ENCODE measurements around the gene HFE.
"Not testable (repeated sequence)": the region's sequence is repeated elsewhere in the genome, so short reads cannot be mapped to it uniquely, and the experiment has no call there.

HFE gene

DNA sequence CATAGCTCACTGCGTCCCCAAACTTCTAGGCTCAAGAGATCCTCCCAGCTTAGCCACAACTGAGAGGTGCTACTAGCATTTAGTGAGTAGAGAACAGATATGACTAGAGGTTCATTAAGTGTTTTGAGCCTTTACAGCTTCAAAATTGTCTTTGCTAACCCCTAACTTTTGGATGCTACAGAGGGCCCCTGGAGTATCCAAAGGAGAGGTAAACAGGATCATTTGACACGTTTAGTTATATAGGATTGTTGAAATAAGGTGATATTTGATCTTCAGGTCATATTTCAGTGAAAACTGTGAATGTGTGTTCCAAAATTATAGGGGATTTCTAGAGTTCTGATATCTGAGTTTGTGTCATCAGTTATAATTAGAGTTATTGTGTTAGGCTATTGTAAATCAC, 19.2 kb upstream of the HFE start:
- no peak for DNase-seq (ENCODE audit: extremely low read depth, low read depth)
- TF ChIP-seq, protein P1, sequence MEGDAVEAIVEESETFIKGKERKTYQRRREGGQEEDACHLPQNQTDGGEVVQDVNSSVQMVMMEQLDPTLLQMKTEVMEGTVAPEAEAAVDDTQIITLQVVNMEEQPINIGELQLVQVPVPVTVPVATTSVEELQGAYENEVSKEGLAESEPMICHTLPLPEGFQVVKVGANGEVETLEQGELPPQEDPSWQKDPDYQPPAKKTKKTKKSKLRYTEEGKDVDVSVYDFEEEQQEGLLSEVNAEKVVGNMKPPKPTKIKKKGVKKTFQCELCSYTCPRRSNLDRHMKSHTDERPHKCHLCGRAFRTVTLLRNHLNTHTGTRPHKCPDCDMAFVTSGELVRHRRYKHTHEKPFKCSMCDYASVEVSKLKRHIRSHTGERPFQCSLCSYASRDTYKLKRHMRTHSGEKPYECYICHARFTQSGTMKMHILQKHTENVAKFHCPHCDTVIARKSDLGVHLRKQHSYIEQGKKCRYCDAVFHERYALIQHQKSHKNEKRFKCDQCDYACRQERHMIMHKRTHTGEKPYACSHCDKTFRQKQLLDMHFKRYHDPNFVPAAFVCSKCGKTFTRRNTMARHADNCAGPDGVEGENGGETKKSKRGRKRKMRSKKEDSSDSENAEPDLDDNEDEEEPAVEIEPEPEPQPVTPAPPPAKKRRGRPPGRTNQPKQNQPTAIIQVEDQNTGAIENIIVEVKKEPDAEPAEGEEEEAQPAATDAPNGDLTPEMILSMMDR (IDR thresholded peaks at IDR 0.05; ENCODE audit: low read depth, low read length): no peak

DNA sequence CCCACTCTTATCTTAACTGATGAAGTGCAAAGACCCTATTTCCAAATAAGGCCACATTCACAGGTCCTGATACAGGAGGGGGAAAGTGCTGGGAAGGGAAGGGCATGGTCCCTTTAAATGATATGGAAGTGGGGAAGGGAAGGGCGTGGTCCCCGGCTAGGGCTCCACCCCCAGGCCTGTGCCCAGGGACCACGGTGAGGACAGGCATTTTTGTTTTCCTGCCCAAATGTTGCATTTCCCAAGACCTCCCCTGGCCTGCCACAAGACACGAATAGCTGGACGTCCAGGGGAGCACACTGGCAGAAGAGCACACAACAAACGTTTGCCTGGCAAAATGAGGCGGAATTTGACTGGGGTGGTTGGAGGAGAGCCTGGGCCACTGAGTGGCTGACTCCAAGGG, 16.1 kb upstream of the HFE start:
- TF ChIP-seq, protein P1 (IDR thresholded peaks at IDR 0.05; ENCODE audit: low read depth, low read length): no peak
- DNase-seq (ENCODE audit: extremely low read depth, low read depth): no peak

DNA sequence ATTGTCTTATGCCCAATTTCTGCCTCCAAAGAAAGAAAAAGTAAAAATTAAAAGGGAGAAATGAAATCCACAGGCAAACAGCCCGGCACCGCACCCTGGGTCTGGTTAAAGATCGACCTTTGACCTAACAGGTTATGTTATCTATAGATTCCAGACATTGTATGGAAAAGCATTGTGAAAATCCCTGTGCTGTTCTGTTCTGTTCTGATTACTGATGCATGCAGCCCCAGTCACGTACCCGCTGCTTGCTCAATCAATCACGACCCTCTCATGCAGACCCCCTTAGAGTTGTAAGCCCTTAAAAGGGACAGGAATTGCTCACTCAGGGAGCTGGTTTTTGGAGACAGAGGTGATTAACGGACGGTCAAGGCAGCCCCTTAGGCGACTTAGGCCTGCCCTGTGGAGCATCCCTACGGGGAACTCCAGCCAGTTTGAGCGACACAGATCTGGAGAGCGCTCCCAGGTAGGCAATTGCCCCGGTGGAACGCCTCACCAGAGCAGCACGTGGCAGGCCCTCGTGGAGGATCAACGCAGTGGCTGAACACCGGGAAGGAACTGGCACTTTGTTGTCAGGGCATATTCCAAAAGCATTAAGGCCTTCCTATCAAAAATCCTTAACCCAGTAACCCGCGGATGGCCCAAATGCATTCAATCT, 12.0 kb upstream of the HFE start:
- TF ChIP-seq, protein P1 (IDR thresholded peaks at IDR 0.05; ENCODE audit: low read depth, low read length): no peak
- no peak for DNase-seq (ENCODE audit: extremely low read depth, low read depth)

DNA sequence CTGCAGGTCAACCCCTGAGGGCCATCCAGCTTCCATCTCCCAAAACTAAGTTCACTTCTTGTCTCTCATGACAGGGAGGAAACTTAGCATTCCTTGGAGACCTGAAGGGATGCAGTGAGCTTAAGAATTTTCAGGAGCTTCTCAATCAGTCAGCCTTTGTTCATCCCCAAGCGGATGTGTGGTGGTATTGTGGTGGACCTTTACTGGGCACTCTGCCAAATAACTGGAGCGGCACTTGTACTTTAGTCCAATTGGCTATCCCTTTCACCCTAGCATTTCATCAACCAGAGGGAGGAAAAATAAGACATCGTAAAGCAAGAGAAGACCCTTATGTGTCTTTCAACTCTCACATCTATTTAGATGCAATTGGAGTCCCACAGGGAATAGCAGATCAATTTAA, 9.2 kb upstream of the HFE start:
- not testable (repeated sequence) for DNase-seq (ENCODE audit: extremely low read depth, low read depth)

DNA sequence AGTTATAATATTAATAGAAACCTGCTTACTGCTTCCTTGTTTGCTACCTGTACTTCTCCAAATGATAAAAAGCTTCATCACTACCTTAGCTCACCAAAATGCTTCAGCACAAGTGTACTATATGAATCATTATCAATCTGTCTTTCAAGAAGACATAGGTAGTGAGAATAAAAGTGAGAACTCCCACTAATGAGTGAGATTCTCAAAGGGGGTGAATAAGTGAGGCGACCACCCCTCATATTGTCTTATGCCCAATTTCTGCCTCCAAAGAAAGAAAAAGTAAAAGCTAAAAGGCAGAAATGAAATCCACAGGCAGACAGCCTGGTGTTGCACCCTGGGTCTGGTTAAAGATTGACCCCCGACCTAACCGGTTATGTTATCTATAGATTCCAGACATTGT, 6.1 kb upstream of the HFE start:
- DNase-seq (ENCODE audit: extremely low read depth, low read depth): not testable (repeated sequence)

DNA sequence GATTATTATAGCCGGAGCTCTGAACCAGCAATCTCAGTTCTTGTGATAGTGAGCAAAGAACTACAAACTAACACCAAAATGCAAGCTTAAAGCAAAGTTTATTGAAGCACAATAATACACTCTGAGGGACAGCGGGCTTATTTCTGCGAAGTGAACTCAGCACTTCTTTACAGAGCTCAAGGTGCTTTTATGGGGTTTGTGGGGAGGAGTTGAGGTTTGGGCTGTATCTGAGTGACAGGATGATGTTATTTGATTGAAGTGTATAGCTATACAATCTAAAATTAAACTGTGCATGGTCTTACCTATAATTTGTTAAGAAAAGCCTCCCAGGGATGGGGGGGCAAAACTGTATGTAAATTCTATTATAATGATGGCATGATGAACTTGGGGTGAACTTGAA, 1.0 kb upstream of the HFE start:
- no peak for DNase-seq (ENCODE audit: extremely low read depth, low read depth)
- TF ChIP-seq, protein P1 (IDR thresholded peaks at IDR 0.05; ENCODE audit: low read depth, low read length): no peak

DNA sequence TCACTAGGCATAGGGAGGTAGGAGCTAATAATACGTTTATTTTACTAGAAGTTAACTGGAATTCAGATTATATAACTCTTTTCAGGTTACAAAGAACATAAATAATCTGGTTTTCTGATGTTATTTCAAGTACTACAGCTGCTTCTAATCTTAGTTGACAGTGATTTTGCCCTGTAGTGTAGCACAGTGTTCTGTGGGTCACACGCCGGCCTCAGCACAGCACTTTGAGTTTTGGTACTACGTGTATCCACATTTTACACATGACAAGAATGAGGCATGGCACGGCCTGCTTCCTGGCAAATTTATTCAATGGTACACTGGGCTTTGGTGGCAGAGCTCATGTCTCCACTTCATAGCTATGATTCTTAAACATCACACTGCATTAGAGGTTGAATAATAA, 1.1 kb downstream of the HFE start:
- no peak for DNase-seq (ENCODE audit: extremely low read depth, low read depth)
- TF ChIP-seq, protein P1 (IDR thresholded peaks at IDR 0.05; ENCODE audit: low read depth, low read length): no peak

DNA sequence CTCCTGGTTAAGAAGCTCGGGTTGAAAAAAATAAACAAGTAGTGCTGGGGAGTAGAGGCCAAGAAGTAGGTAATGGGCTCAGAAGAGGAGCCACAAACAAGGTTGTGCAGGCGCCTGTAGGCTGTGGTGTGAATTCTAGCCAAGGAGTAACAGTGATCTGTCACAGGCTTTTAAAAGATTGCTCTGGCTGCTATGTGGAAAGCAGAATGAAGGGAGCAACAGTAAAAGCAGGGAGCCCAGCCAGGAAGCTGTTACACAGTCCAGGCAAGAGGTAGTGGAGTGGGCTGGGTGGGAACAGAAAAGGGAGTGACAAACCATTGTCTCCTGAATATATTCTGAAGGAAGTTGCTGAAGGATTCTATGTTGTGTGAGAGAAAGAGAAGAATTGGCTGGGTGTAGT, 2.0 kb downstream of the HFE start:
- TF ChIP-seq, protein P1 (IDR thresholded peaks at IDR 0.05; ENCODE audit: low read depth, low read length): no peak
- DNase-seq (ENCODE audit: extremely low read depth, low read depth): no peak
